GM12891 (cell line): ENCODE data around the gene BEST4.

Experiments
- POLR2A ChIP-seq: IDR thresholded peaks from 2 replicates; pipeline ENCODE4 v1.6.1; 2011; ENCODE audit warnings: low read depth, low read length, control low read depth
- POLR2AphosphoS5 ChIP-seq: IDR thresholded peaks from 2 replicates; pipeline ENCODE4 v1.6.1; 2011; ENCODE audit warnings: low read depth, low read length, control low read depth
- TAF1 ChIP-seq: IDR thresholded peaks from 2 replicates; pipeline ENCODE4 v1.6.1; 2011; ENCODE audit warnings: low read depth, low read length, control low read depth

- TF ChIP-seq POLR2AphosphoS5 (no peak), POLR2A (no peak), TAF1 (no peak)
Measured at GRCh38 chr1:44820328-44821239, 32.6 kb upstream of the BEST4 start.
